Endometrial microvascular endothelial cells (primary cell): ENCODE data around the gene OBP2B. TPM values are rescaled to one million over a fixed set of nuclear protein-coding genes. Genes with fewer than 3 reads are reported as not detected.
"Not testable (repeated sequence)": the region's sequence is repeated elsewhere in the genome, so short reads cannot be mapped to it uniquely, and the experiment has no call there.

Experiments used
- in situ Hi-C: cut with HindIII; loops from 2 replicates; pipeline ENCODE4 v1.10.0; 2017; ENCODE audit warnings: low sequenced_read_pairs, low pct_unique_long_range_greater_than_20kb; ENCODE audit errors: inconsistent ontology term
- total RNA-seq: library from RNA; depleted of rRNA; stranded (reverse); fragments of >200 nt; gene quantifications from one replicate; pipeline ENCODE4 v1.2.3, GENCODE V29; 2015; ENCODE audit errors: inconsistent ontology term

OBP2B gene
- total RNA-seq, 1 donor from 2014 or later: not detected

- in situ Hi-C loops: no loop called here
These were observed 26.9 kb downstream of the OBP2B start for GRCh38 chr9:133182151-133182550.

DNA sequence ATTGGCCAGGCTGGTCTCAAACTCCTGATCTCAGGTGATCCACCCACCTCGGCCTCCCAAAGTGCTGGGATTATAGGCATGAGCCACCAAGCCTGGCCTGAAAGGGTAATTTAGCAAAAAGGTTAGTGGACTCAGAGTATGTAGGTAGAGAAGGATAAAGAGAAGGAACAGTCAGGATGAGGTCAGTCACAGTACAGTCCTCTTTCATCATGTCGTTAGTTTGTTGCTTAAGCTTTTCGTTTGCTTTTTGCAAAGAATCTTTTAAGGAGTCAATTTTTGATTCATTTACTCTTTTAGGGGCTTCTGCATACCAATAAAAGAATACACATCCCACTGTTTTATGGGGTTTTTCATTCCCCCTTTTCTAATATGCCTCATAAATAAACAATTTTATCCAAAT, 27.5 kb downstream of the OBP2B start:
- in situ Hi-C loops: no loop called here

GRCh38 chr9:133180953-133181352, 28.1 kb downstream of the OBP2B start:
- in situ Hi-C loops: no loop called here

- in situ Hi-C loops: no loop called here
These were observed 36.0 kb downstream of the OBP2B start for GRCh38 chr9:133173056-133173455.

- in situ Hi-C loops: no loop called here
These were observed 37.7 kb downstream of the OBP2B start for GRCh38 chr9:133171161-133171961.

GRCh38 chr9:133170716-133171115, 38.3 kb downstream of the OBP2B start:
- in situ Hi-C loops: no loop called here

GRCh38 chr9:133169687-133170086, 39.4 kb downstream of the OBP2B start:
- in situ Hi-C loops: not testable (repeated sequence)

GRCh38 chr9:133169102-133169501, 39.9 kb downstream of the OBP2B start:
- in situ Hi-C loops: no loop called here

DNA sequence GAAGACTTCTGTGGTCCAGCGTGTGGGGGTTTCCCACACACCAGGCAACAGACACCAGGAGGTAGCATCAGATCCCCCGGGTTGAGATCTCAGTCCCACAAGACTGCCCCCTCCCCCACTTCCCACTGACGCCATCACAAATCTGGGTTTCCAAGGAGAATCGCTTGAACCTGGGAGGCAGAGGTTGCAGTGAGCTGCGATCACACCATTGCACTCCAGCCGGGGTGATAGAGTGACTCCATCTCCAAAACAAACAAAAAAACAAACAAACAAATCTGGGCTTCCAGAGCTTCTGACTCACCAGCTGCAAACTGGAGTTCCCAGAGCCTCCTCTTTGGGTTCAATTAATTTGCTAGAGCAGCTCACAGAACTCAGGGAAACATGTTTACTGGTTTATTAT, 40.6 kb downstream of the OBP2B start:
- in situ Hi-C loops: no loop called here

DNA sequence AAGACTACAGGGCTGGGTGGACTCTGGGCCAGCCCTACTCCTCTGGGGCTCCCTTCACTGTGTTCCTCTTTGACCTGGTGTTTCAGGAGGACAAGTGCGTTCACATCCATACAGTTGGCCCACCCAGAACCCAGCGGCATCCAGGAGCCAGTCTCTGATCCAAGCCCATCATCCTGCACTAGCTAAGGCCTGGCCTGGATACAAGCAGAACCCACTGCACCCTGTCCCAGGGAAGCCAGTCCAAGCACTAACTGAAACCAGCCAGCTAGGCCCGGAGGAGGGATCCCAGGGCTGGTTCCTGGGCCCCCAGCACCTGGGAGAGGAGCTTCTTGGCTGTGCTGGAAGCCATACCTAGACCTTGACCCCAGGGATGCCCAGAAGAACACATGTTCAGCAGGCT, 41.3 kb downstream of the OBP2B start:
- in situ Hi-C loops: no loop called here

- in situ Hi-C loops: no loop called here
These were observed 41.8 kb downstream of the OBP2B start for GRCh38 chr9:133167096-133167730.

GRCh38 chr9:133166392-133166791, 42.7 kb downstream of the OBP2B start:
- in situ Hi-C loops: no loop called here

DNA sequence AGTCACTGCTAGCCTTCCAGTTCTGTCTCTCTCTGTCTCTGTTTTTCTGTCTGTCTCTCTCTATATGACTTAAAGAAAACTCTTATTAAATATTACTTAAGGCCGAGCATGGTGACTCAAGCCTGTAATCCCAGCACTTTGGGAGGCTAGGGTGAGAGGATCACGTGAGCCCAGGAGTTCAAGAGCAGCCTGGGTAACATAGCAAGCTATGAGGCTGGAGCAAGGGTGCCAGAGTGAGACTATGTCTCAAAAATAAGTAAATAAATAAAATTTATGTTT, 43.7 kb downstream of the OBP2B start:
- in situ Hi-C loops: no loop called here

GRCh38 chr9:133164191-133164590, 44.9 kb downstream of the OBP2B start:
- in situ Hi-C loops: no loop called here

DNA sequence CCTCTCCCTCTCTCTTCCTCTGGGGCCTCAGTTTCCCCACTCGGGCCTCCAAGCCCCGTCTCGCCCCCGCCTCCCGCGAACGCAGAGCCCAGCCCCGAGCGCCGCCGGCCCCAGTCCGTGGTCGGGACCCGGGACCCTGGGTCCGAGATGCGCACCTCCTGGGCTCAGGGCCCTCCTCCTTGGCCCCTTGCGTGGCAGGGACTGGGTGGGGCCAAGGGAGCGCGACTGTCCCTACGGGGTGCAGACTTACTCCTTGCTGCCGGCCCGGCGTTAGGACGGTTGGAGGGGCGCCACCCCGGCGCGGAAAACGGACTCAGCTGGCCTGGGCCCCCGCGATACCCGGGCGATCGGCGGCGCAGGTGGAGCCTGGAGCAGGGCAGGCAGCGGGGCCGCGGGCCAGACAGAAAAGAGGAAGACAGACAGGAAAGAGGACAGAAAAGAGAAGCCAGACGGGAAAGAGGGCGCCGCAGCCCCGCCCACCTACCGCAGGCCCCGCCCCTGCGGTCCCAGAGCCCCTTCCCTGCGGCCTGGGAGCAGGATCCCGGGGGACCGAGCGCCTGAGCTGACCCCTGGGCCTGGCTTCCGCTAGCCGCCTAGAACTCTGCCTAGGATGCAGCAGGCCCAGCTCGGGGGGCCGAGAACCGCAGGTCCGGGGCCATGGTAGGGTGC, 45.4 kb downstream of the OBP2B start, which contains the start of gene GBGT1:
TSS of gene GBGT1 (minus strand) at position 411 of the 669 bp plus-strand sequence. CDS start 1,502 bp downstream, outside the sequence.
- in situ Hi-C loops: no loop called here

DNA sequence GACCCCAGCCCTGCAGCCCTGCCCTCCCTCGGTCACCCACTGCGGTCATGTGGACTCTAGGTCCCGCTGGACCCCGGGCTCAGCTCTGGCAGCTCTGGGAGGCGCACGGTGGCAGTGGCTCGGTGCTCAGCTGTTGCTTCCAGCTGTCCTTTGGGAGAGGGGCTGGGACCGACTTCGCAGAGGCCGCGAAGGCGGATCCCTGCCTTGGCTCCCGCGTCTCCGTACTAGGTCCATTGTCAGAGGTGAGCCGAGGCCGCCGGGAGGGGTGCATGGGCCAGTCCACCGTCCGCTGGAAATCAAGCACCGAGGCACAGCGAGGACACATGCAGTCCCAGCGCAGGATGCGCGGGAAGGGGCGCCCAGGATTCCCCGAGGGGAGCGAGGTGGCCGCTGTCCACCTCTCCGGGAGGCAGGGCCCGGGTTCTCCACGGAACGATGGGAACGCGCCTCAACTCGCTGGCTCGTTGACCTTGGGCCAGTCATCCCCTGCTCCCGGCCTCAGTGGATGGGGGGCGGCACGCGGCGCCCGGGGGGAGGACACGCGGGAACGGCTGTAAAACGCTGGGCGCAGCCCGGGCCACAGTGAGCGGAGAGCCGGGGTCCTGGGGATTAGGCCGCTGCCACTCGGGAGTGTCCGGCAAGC, 46.1 kb downstream of the OBP2B start:
- in situ Hi-C loops: no loop called here

GRCh38 chr9:133161547-133161950, 47.5 kb downstream of the OBP2B start:
- in situ Hi-C loops: no loop called here

- in situ Hi-C loops: no loop called here
These were observed 48.1 kb downstream of the OBP2B start for GRCh38 chr9:133160742-133161546.

DNA sequence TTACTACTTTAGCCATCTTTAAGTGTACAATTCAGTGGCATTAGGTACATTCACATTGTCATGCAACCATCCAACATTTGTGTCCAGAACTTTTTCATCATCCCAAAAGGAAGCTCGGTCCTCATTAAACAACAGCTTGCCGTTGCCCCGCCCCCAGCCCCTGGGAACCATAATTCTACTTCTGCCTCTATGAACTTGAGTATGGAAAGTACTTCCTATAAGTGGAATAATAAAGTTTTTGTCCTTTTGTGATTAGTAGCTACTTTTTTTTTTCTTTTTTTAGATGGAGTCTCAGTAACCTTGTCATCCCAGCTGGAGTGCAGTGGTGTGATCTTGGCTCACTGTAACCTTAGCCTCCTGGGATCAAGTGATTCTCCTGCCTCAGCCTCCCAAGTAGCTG, 50.4 kb downstream of the OBP2B start:
- in situ Hi-C loops: no loop called here
